ENCODE results near the gene SIL1.
"Not testable (repeated sequence)": the region's sequence is repeated elsewhere in the genome, so short reads cannot be mapped to it uniquely, and the experiment has no call there.

SIL1 gene

DNA sequence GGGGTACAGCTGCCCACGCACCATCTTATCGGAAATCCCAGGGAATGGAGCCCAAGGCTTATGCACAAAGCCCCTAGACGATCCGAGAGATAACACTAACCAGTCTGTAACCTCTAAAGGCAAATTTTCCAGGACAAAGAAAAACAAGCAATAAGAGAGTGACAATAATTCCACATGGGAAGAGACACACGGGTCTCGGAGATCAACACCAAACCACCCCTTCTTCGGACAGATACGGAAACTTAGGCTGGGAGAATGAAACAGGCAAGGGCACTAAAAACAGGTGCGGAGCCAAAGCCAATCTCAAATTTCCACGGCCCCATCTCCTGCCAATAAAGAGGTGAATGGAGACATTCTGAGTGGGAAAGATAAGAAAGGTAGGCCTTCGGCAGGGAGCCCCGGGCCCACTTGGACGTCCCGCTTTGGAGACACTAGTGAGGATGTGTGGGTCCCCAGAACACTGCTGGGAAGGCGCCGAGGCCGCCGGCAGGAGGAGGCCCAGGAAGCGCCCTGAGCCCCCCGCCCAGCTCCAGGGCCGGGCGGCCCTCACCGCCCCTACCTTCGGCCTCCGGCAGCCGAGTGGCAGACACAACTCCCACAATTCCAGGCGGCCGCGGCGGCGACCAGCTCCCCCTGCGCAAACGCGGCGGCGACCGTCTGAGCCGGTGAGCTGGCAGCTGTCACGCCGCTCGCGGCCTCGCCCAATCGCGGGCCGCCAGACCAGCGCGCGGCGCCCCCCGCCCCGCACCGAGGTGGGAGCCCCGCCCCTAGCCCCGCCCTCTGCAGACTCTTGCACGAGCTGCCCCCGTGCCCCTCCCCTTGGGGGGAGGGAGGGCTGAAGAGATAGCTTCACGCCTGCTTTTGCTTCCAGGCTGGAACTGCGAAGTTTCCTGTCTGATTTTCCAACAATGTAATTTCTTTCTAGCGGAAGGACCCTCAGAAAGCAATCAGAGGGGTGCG, at the start of gene SIL1:
Gene SIL1, minus strand, starts transcription at position 659 of the 960 bp plus-strand sequence. CDS start 70,525 bp downstream, outside the sequence.
- DNase-seq (ENCODE audit: low read depth) = peak; percentile 62

DNA sequence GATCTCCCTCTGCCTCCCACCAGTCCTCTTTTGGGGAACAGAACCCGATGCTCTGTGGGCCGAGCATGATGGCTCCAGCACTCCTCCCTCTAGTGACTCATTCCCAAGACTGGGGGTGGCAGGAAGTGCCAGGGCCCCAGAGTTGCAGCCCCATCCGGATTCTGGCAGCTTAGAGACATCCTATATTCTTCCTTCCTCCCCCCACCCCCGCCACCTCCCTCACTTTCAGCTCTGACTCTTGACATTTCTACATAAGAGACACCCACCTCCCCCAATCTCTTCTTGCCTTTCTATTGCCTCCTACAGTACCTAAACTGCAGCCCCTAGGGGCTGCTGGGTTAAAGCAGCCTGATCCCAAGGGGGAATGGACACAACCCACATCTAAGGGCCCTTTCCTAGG, 48.2 kb upstream of the SIL1 start:
- DNase-seq (ENCODE audit: low read depth) = no peak

DNA sequence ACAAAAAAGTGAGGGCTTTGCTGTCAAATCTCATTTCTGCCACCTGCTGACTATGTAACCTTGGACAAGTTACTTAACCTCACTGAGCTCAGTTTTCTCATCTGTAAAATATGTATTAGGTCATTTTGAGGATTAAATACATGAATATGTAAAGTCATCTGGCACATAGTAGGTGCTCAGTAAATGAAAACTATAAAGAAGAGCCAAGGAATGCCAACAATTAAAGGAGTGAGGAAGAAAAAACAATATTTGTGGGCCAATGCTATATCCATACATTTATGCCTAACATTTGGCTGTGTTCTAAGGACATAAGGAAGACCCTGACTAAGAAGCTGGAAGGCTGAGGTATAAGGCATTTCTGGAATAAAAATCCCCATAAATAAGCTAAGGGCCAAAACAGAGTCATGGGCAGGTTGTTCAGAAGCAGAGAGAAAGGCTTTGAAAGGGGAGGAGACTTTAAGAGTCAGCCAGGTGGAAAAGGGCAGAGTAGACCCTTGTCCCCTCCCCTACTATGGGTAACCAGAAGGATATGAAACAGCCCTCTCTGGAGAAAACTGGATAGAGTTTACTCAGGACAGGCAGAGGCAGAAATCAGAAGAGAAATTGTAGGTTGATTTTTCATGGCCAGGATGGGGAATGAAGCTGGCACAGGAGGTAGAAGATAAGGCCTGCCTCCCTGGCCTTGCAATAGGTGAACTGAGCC, 47.6 kb upstream of the SIL1 start:
- DNase-seq (ENCODE audit: low read depth) = no peak

DNA sequence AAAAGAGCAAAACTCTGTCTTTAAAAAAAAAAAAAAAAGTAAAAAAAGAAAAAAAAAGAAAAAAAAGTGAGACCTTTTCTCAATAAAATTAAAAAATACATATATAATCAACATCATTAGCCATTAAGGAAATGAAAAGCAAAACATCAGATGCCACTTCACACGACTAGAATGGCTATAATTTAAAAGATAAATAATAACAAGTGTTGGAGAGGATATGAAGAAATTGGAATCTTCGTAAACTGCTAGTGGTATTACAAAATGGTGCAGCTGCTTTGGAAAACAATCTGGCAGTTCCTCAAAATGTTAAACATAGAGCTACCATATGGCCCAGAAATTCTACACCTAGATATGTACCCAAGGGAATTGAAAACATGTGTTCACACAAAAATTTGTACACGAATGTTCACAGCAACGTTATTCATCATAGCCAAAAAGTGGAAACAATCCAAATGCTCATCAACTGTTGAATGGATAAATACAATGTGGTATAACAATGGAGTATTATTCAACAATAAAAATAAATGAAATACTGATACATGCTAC, 45.3 kb upstream of the SIL1 start:
- DNase-seq (ENCODE audit: low read depth) = no peak

DNA sequence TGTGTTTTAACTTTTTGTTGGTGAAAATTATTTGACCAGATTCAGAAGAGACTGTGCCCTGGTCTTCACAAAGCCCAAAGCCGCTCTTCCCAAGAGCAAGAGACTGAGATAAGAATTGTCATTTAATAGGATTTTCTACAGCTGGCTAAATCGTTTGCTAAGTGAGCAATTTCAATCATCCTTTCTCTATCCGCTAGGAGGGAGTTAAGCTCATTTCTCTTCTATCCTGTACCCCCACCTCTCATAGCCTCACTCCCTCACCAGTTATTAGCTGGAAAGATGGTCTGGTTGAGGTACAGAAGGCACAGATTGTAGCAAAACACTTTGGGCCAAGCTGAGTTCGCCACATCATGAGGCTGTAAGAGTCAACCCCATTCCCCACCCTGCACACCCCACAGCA, 43.0 kb upstream of the SIL1 start:
- DNase-seq (ENCODE audit: low read depth) = no peak

DNA sequence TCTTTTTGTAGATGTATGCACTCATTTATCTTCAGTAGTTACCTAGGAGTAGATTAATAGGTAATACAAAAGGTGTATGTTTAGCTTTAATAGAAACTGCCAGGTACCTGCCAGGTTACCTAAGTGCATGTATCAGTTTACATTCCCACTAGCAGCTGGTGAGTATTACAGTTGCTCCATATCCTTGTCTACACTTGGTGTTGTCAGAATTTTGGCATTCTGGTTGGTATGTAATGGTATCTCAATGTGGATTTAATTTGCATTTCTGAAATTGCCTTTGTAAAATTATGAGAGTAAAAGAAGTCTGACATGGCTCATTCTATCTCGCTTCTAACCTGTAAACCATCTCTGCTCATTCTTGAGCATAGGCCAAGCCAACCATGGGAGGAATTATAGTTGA, 38.3 kb upstream of the SIL1 start:
- no peak for DNase-seq (ENCODE audit: low read depth)

DNA sequence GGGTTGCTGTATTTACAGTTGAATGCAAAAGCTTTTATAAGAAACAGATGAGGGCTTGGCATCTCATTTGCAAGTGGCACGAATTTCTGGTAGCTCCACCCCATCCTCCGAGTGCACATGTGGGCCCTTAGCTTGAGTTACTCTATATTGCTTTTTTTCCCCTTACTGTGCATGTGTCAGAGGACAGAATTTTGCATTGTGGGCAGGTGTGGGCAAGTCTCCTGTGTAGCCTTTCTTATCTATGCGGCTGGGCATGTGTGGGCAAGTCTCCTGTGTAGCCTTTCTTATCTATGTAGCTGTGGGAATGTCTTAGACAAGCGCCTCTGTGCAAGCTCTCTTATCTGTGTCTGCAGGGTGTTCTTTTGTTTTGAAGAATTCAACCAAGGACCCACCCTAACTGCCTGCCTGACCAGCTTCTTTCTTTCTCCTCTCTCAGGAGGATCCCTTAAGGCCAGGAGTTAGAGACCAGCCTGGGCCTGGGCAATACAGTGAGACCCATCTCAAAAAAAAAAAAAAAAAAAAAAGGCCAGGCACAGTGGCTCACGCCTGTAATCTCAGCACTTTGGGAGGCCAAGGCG, 34.1 kb upstream of the SIL1 start:
- no peak for DNase-seq (ENCODE audit: low read depth)

DNA sequence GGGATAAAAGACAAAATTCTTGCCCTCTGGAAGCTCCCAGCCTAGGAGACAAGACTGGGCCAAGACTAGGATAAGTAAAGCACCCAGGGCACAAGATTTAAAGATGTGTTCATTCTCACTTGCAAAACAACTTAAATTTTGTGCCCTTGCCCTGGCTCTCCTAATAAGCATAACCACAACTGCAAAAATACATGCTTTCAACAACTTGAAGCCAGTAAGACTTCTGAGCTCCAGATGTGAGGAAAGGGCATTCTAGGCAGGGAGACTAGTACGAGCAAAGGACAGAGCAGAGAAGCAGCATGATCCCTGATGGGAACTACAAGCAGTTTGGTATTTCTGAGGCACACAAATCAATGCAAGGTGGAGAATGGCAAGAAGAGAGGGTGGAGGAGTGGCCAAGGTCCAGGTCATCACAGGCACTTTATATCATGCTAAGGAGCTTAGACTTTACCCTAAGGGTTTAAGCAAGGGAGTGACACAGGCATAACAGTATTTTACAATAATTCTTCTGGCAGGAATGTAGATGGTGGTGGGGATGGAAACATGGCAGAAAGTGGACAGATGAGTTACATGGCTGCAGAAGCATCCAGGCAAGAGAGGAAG, 30.1 kb upstream of the SIL1 start:
- no peak for DNase-seq (ENCODE audit: low read depth)

DNA sequence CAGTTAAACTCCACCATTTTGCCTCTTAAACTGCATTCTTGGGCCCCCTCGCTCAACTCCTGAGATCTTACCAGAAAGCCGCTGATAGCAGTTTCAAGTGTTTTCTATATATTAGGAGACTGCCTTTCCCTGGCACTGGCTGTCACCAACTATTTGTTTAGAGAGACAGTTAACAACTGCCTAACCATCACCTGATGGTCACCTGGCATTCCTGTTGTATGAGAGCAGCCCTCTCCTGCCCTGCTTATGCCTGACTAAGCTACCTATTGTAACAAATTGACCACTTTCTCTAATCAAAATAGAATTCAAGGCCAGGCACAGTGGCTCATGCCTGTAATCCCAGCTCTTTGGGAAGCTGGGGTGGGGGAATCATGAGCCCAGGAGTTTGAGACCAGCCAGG, 28.0 kb upstream of the SIL1 start:
- no peak for DNase-seq (ENCODE audit: low read depth)

DNA sequence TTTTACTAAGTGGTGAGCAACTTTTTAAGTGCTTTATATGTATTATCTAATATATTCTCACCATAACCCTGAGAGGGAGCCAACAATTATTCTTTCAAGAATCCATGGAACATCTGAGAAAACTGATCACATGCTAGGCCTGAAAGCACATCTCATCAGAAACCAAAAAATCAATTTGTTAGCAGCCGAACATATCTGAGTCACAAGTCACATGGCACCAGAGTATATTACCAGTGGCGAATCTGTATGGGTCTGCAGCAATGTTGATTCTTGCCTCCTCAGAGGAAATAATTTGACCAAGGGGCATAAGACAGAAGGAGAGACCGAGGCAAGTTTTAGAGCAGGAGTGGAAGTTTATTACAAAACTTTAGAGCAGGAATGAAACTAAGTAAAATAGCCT, 25.3 kb upstream of the SIL1 start:
- no peak for DNase-seq (ENCODE audit: low read depth)

DNA sequence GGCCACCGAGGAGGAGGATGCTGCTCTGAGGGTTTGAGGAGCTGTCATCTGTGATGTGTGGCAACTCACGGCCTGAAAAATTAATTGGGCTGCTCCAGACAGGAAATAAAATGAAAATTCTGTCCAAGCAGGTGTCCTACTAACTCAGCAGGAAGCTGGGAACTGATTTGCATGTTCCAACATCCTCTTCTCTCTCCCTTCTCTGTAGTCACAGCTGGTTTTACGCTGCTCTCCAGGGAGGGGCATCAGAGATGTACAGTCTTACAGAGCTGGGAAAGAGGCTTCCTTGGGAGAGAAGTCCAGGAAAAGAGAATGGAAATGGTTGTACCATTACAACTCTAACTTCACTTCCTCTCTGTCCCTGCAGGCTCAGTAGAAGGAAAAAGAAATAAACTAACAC, 24.2 kb upstream of the SIL1 start:
- no peak for DNase-seq (ENCODE audit: low read depth)

DNA sequence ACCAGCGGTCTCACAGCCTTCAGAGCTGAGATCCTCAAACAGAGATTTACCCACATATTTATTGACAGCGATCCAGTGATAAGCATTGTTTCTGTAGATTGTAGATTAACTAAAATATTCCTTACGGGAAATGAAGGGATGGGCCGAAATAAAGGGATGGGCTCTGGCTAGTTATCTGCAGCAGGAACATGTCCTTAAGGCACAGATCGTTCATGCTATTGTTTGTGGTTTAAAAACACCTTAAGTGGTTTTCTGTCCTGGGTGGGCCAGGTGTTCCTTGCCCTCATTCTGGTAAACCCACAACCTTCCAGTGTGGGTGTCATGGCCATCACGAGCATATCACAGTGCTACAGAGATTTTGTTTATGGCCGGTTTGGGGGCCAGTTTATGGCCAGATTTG, 19.9 kb upstream of the SIL1 start:
- DNase-seq (ENCODE audit: low read depth) = not testable (repeated sequence)

DNA sequence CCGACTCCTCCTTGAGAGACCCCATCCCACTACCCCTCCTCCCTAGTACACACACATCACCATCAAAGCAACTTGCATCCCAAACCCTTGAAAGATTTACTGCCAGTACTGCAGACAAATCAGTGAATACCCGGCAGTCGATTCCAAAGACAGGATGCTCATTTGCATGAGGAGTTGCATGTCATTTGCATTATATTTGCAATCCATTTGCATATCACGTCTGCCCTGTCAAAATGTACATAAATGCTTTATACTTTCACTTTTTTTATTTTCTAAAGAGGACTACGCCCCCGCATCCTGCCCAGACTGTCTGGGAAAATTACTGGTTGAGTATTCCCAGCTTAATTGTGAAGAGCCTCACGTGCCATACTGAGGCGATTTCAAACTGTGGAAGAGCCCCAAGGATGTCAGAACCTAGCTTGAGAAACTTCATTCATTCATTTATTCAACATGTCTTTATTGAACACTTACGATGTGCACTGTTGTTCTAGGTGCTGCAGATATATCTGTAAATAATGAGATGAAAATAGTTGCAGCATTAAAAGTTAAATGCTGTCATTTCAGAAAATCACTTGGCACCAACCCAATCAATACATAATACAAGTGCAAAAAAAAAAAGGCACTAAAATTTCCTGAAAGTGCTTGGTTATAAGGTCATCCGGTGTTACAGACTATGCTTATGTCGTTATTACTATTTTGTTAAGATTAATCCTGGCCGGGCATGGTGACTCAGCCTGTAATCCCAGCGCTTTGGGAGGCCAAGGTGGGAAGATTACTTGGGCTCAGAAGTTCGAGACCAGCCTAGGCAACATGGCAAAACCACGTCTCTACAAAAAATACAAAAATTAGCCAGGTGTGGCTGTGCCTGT, 17.2 kb upstream of the SIL1 start:
- DNase-seq (ENCODE audit: low read depth) = no peak

DNA sequence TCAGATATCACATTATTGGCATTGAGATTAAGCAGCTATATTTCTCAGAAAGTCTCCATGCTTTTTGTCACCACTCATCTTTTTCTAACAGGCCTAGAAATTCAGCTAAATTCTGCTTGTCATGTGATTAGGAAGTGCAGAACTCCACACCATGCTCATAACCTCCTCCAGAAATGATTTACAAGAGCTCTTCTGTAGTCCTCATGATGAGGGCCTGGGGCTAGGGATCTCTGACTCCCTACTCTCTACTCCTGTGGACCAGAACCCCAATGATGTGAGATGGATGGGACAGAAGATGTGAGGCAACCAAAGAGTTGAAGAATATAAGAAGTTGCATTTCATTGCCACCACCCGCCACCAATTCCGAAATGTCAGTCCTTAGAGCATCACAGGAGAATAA, 16.5 kb upstream of the SIL1 start:
- no peak for DNase-seq (ENCODE audit: low read depth)

DNA sequence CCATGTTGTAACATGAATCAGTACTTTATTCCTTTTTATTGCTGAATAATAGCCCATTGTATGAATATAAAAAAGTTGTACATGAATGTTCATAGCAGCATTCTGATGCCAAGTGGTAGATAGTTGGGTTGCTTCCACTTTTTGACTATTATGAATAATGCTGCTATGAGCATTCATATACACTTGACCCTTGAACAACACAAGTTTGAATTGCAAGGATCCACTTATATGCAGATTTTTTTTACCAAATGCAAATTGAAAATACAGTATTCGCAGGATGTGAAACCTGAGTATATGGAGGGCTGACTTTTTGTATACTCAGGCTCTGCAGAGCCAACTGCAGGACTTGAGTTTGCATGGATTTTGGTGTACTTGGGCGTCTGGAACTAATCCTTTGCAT, 14.7 kb upstream of the SIL1 start:
- no peak for DNase-seq (ENCODE audit: low read depth)

DNA sequence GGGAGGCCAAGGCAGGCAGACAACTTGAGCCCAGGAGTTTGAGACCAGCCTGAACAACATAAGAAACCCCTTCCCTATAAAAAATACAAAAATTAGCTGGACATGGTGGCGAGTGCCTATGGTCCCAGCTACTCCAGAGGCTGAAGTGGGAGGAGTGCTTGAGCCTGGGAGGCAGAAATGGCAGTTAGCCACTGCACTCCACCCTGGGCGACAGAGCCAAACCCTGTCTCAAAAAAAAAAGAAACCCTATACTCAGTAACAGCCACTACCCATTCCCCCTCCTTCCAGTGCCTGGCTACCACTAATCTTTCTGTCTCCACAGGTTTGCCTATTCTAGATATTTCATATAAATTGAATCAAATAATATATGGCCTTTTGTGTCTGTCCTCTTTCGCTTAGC, 14.3 kb upstream of the SIL1 start:
- DNase-seq (ENCODE audit: low read depth) = no peak

DNA sequence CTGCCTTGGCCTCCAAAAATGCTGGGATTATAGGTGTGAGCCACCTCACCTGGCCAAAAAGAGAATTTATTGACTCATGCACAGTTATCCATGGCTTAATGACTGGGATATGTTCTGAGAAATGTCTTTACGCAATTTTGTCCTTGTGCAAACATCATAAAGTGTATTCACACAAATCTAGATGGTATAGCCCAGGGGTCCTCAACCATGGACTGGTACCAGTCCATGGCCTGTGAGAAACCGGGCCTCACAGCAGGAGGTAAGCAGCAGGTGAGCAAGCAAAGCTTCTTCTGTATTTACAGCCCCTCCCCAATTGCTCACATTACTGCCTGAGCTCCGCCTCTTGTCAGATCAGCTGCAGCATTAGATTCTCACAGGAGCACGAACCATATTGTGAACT, 12.4 kb upstream of the SIL1 start:
- no peak for DNase-seq (ENCODE audit: low read depth)

DNA sequence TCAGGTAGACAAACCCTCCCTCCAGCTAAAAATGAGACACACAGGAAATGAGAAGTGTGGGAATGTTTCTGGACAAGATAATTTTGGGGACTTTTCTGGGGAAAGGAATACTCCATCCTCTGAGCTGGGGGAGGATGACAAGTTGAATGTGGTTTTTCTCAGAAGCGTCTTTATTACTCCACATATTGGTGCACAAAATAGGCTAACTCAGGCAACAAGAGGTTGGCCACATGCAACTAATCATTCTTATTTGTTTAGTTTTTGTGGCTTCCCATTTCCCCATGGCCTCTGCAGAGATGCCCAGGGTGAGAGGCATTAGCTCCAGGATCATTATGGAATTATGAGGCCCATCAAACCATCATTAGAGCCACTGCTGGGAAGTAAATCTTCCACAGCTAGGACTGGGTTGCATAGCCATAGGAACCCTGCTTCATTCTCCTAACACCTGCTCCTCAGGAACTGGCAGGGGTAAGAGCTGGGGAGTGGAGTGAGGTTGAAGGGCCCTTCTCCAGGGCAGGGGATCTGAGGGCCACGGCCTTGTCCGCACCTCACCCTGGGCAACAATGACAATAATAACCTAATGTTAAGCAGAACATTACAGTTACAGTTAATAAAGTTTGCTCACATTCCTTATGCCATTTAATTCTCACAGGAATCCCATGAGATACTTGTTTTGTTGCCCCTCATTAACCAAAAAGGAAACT, 9.3 kb upstream of the SIL1 start:
- DNase-seq (ENCODE audit: low read depth) = no peak

DNA sequence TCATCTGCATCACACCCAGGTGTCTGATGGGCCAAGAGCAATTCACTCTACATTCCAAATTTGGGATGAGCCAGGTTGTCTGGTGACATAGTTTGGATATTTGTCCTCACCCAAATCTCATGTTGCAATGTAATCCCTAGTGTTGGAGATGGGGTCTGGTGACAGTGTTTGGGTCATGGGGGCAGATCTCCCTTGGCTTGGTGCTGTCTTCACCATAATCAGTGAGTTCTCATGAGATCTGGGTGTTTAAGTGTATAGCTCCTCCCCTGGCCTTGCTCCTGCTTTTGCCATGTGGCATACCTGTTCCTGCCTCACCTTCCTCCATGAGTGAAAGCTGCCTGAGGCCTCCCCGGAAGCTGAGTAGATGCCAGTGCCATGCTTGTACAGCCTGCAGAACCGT, 7.4 kb upstream of the SIL1 start:
- DNase-seq (ENCODE audit: low read depth) = no peak

DNA sequence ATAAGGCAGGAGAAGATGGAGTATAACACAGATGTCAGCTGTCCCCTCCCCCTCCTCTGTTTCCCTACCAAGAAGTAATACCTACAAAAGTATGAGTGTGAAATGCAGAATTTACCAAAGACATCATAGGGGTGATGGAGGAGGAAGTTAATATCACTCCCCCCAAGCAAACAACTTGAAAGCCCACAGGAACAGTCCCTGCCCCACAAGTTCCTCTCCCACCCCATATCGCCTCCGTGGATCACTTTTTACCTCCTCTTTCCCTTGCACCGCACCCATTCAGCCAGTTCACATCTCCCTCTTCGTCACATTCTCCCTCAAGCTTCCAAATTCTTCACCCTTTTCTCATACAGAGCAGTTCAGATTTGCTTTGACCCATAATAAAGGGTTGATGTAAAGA, 7.0 kb upstream of the SIL1 start:
- no peak for DNase-seq (ENCODE audit: low read depth)

DNA sequence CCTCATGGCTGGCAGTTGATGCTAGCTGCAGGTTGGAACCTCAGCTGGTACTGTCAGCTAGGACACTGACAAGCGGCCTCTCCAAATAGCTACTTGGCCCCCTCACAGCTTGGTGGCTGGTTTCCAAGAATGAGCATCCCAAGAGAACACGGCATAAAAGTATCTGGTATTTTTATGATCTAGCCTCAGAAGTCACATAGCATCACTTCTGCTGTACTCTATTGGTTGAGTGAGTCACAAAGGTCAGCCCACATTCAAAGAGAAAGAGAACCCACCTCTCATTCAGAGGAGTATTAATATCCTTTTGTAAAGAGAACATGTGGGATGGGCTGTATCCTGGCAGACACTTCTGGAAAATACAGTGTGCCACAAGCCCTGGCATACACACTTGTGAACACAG, 6.0 kb upstream of the SIL1 start:
- no peak for DNase-seq (ENCODE audit: low read depth)
